Stomach (tissue), 9 donors: ENCODE data around the gene DBP. TPM values are rescaled to one million over a fixed set of nuclear protein-coding genes. Genes with fewer than 3 reads are reported as not detected.
"Not testable (repeated sequence)": the region's sequence is repeated elsewhere in the genome, so short reads cannot be mapped to it uniquely, and the experiment has no call there.

ENCODE experiments used
- DNase-seq, 2 donors: peaks; one replicate each; pipeline versions ENCODE4 v3.0.0 to v3.0.0-alpha.2; 2013 to 2019
- H3K27ac ChIP-seq, 5 donors: fragments of 200-600 bp in 4 of 5; sonication (generic) in 4 of 5; one replicate each; pipeline ENCODE4 v1.5.1; 2013 to 2019; ENCODE audit warnings: mild to moderate bottlenecking in 1 of 5, moderate library complexity in 1 of 5
- H3K27me3 ChIP-seq, 3 donors: fragments of 200-600 bp; sonication (generic); one replicate each; pipeline ENCODE4 v1.5.1; 2017 to 2019; ENCODE audit warnings: mixed run types in 1 of 3
- H3K36me3 ChIP-seq, 4 donors: fragments of 200-600 bp; sonication (generic); 1 replicate in 3 of 4; 2 replicates in 1 of 4; pipeline ENCODE4 v1.5.1; 2016 to 2019
- H3K4me1 ChIP-seq, 4 donors: fragments of 200-600 bp; sonication (generic); one replicate each; pipeline ENCODE4 v1.5.1; 2016 to 2019
- H3K4me3 ChIP-seq, 4 donors: fragments of 200-600 bp; sonication (generic) in 3 of 4; one replicate each; pipeline ENCODE4 v1.5.1; 2016 to 2019; ENCODE audit warnings: mild to moderate bottlenecking in 1 of 4
- H3K9me3 ChIP-seq, 4 donors: fragments of 200-600 bp; sonication (generic); one replicate each; pipeline ENCODE4 v1.5.1; 2016 to 2019
- EP300 ChIP-seq: sonication (generic); formaldehyde crosslinking; IDR thresholded peaks from one replicate; pipeline ENCODE4 v1.6.1; 2017; ENCODE audit warnings: antibody characterized with exemption
- POLR2A ChIP-seq, 4 donors: fragments of 450-650 bp; IDR thresholded peaks; one replicate each; pipeline ENCODE4 v1.6.1; 2016; ENCODE audit warnings: antibody characterized with exemption in 4 of 4, control low read depth in 2 of 4, mild to moderate bottlenecking in 1 of 4, moderate library complexity in 1 of 4
- POLR2AphosphoS5 ChIP-seq, 3 donors: sonication (generic); formaldehyde crosslinking; IDR thresholded peaks; one replicate each; pipeline ENCODE4 v1.6.1; 2016; ENCODE audit warnings: antibody characterized with exemption in 3 of 3
- WGBS, 5 donors: extraction: QIAGEN DNeasy Blood & Tissue Kit in 3 of 5; methylation state at CpG; one replicate each; pipeline versions ENCODE4 v1.1.5 to v1.1.7; 2013 to 2018; 5-methylcytosine and 5-hydroxymethylcytosine counted together
- intact Hi-C: fragments of 100-400 bp; cut with DNase I; formaldehyde crosslinking; loops from one replicate; pipeline ENCODE4 v1.15.1; 2023; ENCODE audit warnings: low total_unique reads
- polyA plus RNA-seq, 3 donors: library from polyadenylated mRNA; stranded (reverse); fragments of 200-250 nt; gene quantifications; one replicate each; pipeline ENCODE4 v1.2.3, GENCODE V29; 2013
- total RNA-seq, 5 donors: library from RNA; depleted of rRNA; stranded (reverse); fragments of >200 nt; gene quantifications; one replicate each; pipeline versions ENCODE4 v1.1.0 to v1.2.3, GENCODE V29; 2014 to 2016
- TF ChIP-seq, protein P1 (sequence below), 7 experiments: fragments of 450-650 bp in 4 of 7; fragments of 200-600 bp in 3 of 7; sonication (generic) in 3 of 7; IDR thresholded peaks; one replicate each; pipeline ENCODE4 v1.5.1; 2016 to 2019; ENCODE audit warnings: antibody characterized with exemption in 7 of 7, control low read depth in 2 of 7, mild to moderate bottlenecking in 1 of 7
- donor health status: healthy with polysubstance abuse.
- donor health status: Bipolar disorder and iron deficiency.
- donor health status: healthy.

DBP gene
- total and polyA plus RNA-seq, 8 donors: 4.2 to 29.0 (median 9.6) TPM; not detected in 1

GRCh38 chr19:48659768-48660167, 22.6 kb upstream of the DBP start:
- Histone ChIP-seq H3K4me3 (no peak overlapping the region), H3K9me3 (no peaks in the 10 kb centered on the region), H3K27me3 (no peaks in the 10 kb centered on the region), H3K4me1 (peaks cover 0 to 18% (median 6%) of the 10 kb centered on the region in 4 donors), H3K27ac (no peak overlapping the region), H3K36me3 (no peaks in the 10 kb centered on the region)
- TF ChIP-seq, protein P1, sequence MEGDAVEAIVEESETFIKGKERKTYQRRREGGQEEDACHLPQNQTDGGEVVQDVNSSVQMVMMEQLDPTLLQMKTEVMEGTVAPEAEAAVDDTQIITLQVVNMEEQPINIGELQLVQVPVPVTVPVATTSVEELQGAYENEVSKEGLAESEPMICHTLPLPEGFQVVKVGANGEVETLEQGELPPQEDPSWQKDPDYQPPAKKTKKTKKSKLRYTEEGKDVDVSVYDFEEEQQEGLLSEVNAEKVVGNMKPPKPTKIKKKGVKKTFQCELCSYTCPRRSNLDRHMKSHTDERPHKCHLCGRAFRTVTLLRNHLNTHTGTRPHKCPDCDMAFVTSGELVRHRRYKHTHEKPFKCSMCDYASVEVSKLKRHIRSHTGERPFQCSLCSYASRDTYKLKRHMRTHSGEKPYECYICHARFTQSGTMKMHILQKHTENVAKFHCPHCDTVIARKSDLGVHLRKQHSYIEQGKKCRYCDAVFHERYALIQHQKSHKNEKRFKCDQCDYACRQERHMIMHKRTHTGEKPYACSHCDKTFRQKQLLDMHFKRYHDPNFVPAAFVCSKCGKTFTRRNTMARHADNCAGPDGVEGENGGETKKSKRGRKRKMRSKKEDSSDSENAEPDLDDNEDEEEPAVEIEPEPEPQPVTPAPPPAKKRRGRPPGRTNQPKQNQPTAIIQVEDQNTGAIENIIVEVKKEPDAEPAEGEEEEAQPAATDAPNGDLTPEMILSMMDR (IDR thresholded peaks at IDR 0.05): no peak
- TF ChIP-seq POLR2AphosphoS5 (IDR thresholded peaks at IDR 0.05) (no peak), POLR2A (IDR thresholded peaks at IDR 0.05) (no peak), EP300 (no peak)
- 78 to 82% (median 82%) methylated on average over 5 of the region's 5 CpGs for WGBS, 5 donors
- intact Hi-C loops: no loop called here
- DNase-seq: peak in 1 of 2 donors; percentile 46

DNA sequence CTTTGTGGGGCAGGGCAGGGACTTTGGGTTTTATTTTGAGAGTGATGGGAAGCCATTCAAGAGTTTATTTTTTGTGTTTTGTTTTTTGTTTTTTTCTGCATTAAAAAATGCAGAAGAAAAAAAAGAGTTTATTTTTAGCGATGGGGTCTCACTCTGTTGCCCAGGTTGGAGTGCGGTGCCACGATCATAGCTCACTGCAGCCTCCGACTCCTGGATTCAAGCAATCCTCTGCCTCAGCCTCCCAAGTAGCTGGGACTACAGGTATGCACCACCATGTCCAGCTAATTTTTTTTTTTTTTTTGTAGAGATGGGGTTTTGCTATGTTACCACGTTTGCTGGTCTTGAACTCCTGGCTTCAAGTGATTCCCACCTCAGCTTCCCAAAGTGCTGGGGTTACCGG, 21.3 kb upstream of the DBP start:
- H3K27me3 ChIP-seq: no peaks in the 10 kb centered on the region
- no peaks in the 10 kb centered on the region for H3K9me3 ChIP-seq
- H3K4me1 ChIP-seq: peaks cover 0 to 18% (median 8%) of the 10 kb centered on the region in 4 donors
- 93 to 98% (median 96%) methylated on average over 6 of the region's 6 CpGs for WGBS, 5 donors
- no peaks in the 10 kb centered on the region for H3K36me3 ChIP-seq
- DNase-seq: no peak
- no peak for TF ChIP-seq POLR2AphosphoS5 (IDR thresholded peaks at IDR 0.05)
- TF ChIP-seq POLR2A (IDR thresholded peaks at IDR 0.05): no peak
- no peak for TF ChIP-seq EP300
- TF ChIP-seq, protein P1 (IDR thresholded peaks at IDR 0.05): no peak
- no peak overlapping the region for H3K27ac ChIP-seq
- intact Hi-C loops: no loop called here
- H3K4me3 ChIP-seq: no peak overlapping the region

GRCh38 chr19:48657828-48658227, 20.6 kb upstream of the DBP start:
- H3K4me3 ChIP-seq, intact Hi-C loops, H3K27ac ChIP-seq, H3K36me3 ChIP-seq, H3K9me3 ChIP-seq, H3K27me3 ChIP-seq, DNase-seq: not testable (repeated sequence)
- peaks cover 0 to 22% (median 8%) of the 10 kb centered on the region in 4 donors for H3K4me1 ChIP-seq
- 90 to 94% (median 91%) methylated on average over 4 to 5 of the region's 5 CpGs for WGBS, 5 donors

DNA sequence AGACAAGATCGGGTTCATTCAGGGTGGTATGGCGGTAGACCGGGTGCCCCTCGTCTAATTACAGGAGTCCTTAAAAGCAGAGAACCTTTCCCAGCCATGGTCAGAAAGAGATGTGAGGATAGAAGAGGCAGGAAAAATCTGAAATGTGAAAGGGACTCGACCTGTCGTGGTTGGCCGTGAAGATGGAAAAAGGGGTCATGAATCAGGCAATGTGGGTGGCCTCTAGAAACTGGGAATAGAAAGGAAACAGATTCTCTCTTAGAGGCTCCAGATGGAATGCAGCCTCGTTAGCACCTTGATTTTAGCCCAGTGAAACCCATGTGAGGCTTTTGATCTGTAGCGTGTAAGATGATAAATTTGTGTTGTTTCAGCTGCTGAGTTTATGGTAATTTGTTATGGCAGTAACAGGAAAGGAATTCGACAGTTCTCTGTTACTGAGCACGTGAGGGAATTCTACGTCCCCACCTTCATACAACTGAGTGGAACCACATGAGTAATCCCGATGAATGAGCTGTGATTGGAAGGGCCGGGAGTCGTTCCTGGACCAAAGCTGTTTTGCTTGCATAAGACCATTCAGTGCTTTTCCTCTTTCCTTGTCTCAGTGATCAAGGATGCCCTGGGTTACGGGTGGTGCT, 19.8 kb upstream of the DBP start:
- intact Hi-C loops: no loop called here
- H3K9me3 ChIP-seq: no peaks in the 10 kb centered on the region
- no peak overlapping the region for H3K27ac ChIP-seq
- DNase-seq: peak in 1 of 2 donors; percentile 79
- TF ChIP-seq, protein P1 (IDR thresholded peaks at IDR 0.05): no peak
- no peak for TF ChIP-seq POLR2AphosphoS5 (IDR thresholded peaks at IDR 0.05)
- H3K27me3 ChIP-seq: no peaks in the 10 kb centered on the region
- H3K4me1 ChIP-seq: peaks cover 0 to 22% (median 8%) of the 10 kb centered on the region in 4 donors
- 47 to 60% (median 54%) methylated on average over 16 of the region's 16 CpGs for WGBS, 5 donors
- H3K36me3 ChIP-seq: no peaks in the 10 kb centered on the region
- H3K4me3 ChIP-seq: no peak overlapping the region

DNA sequence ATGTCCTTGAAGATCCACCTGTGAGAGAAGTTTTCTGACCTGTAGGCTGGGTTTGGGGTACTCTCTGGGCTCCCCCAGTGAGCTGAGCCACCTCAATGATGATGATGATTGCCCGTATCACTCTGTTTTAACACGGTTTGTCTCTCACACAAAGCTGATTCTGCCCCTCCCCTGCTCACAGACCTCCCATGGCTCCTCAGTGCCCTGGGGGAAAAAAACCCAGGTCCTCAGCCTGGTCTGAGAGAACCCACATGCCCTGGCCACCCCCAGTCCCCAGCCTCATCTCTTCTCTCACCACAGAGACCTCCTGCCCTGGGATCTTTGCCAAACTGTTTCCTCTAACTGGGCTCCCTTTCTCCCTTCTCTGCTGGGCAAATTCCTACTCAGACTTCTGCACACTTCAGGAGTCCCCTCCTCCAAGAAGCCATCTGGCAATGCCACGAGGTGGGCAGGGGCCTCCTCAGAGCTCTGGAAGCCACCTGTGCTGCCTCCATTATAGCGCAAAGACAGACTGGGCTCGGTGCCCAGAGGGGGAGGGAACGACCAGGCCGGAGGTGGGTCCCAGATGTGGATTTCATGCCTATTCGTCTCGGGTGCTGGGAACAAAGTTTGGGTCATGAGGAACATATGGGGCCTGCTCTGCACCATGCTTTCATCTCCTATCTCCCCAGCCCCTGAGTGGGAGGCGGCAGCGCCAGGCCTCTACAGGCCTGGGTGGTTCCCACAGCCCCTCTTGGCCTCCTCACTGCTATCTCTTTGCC, 17.3 kb upstream of the DBP start:
- intact Hi-C loops: no loop called here

More for the DNA sequence above, 17.3 kb upstream of the DBP start:
- H3K4me3 ChIP-seq: no peak overlapping the region
- WGBS, 5 donors: 39 to 63% (median 42%) methylated on average over 9 to 11 of the region's 11 CpGs
- H3K9me3 ChIP-seq: no peaks in the 10 kb centered on the region
- DNase-seq: peak in 1 of 2 donors; percentile 68
- no peak overlapping the region for H3K27ac ChIP-seq
- TF ChIP-seq POLR2AphosphoS5 (IDR thresholded peaks at IDR 0.05): no peak
- TF ChIP-seq, protein P1 (IDR thresholded peaks at IDR 0.05): no peak
- no peak for TF ChIP-seq POLR2A (IDR thresholded peaks at IDR 0.05)
- no peak for TF ChIP-seq EP300
- peaks cover 0 to 5% (median 2%) of the 10 kb centered on the region in 4 donors for H3K4me1 ChIP-seq
- no peaks in the 10 kb centered on the region for H3K27me3 ChIP-seq
- no peaks in the 10 kb centered on the region for H3K36me3 ChIP-seq
